CD4-positive, CD25-positive, alpha-beta regulatory T cell (primary cell): Measurements from ENCODE around the gene PAX3. TPM values are rescaled to one million over a fixed set of nuclear protein-coding genes. Genes with fewer than 3 reads are reported as not detected.
"Not testable (repeated sequence)": the region's sequence is repeated elsewhere in the genome, so short reads cannot be mapped to it uniquely, and the experiment has no call there.

Source experiments
- ATAC-seq, 2 donors: fragments of 150-1000 bp; cut with Tn5 transposase; one replicate each; pipeline ENCODE4 v1.10.0; 2021; ENCODE audit warnings: low read depth in 2 of 2, moderate number of reproducible peaks in 2 of 2, moderate library complexity in 1 of 2
- DNase-seq, 3 donors: peaks; one replicate each; pipeline versions ENCODE4 v3.0.0 to v3.0.0-alpha.2; 2012 to 2022; ENCODE audit warnings: mixed read lengths in 1 of 3
- H3K27ac ChIP-seq: one replicate; pipeline ENCODE4 v1.7.0; 2013; ENCODE audit warnings: mild to moderate bottlenecking, low read length; ENCODE audit not compliant: insufficient read depth, poor library complexity, severe bottlenecking
- H3K27me3 ChIP-seq: one replicate; pipeline ENCODE4 v1.7.0; 2013; ENCODE audit warnings: low read length; ENCODE audit not compliant: control insufficient read depth, insufficient read depth
- H3K36me3 ChIP-seq: one replicate; pipeline ENCODE4 v1.7.0; 2013; ENCODE audit warnings: mild to moderate bottlenecking, low read length, moderate library complexity; ENCODE audit not compliant: control insufficient read depth, insufficient read depth
- H3K4me1 ChIP-seq: 2 replicates; pipeline ENCODE4 v1.7.0; 2013; ENCODE audit warnings: mild to moderate bottlenecking, low read length; ENCODE audit not compliant: insufficient read depth, control insufficient read depth, poor library complexity, severe bottlenecking
- H3K4me3 ChIP-seq: one replicate; pipeline ENCODE4 v1.7.0; 2013; ENCODE audit warnings: low read depth, mild to moderate bottlenecking, low read length, moderate library complexity
- H3K9me3 ChIP-seq, 2 experiments: 1 replicate in 1 of 2; 2 replicates in 1 of 2; pipeline ENCODE4 v1.7.0; 2013; ENCODE audit warnings: low read length in 2 of 2, mild to moderate bottlenecking in 1 of 2, moderate library complexity in 1 of 2; ENCODE audit not compliant: control insufficient read depth in 2 of 2
- H3K27ac Mint-ChIP-seq, 3 donors: one replicate each; pipeline ENCODE4 v1.8.0; 2020 to 2022; ENCODE audit warnings: mild to moderate bottlenecking in 3 of 3, mixed read lengths in 3 of 3, moderate library complexity in 2 of 3
- H3K27me3 Mint-ChIP-seq: one replicate; pipeline ENCODE4 v1.8.0; 2022; ENCODE audit warnings: mild to moderate bottlenecking, mixed read lengths
- H3K36me3 Mint-ChIP-seq: one replicate; pipeline ENCODE4 v1.8.0; 2020; ENCODE audit warnings: mixed read lengths
- H3K4me1 Mint-ChIP-seq, 4 donors: one replicate each; pipeline ENCODE4 v1.8.0; 2020 to 2022; ENCODE audit warnings: mixed read lengths in 4 of 4, mild to moderate bottlenecking in 1 of 4
- H3K4me3 Mint-ChIP-seq, 4 donors: one replicate each; pipeline ENCODE4 v1.8.0; 2020 to 2022; ENCODE audit warnings: mild to moderate bottlenecking in 4 of 4, mixed read lengths in 4 of 4, moderate library complexity in 3 of 4
- H3K9me3 Mint-ChIP-seq, 7 donors: one replicate each; pipeline ENCODE4 v1.8.0; 2020 to 2022; ENCODE audit warnings: mixed read lengths in 7 of 7, mild to moderate bottlenecking in 3 of 7, moderate library complexity in 2 of 7
- polyA plus RNA-seq, 4 donors: library from polyadenylated mRNA; unstranded; fragments of 300-500 nt; fragmentation: Illumina TruSeq; gene quantifications; one replicate each; pipeline ENCODE4 v1.2.3, GENCODE V29; 2021
- total RNA-seq: library from RNA; stranded (reverse); gene quantifications from one replicate; pipeline ENCODE4 v1.2.3, GENCODE V29; 2022

PAX3 gene
- total and polyA plus RNA-seq, 5 donors from 2014 or later: not detected

DNA sequence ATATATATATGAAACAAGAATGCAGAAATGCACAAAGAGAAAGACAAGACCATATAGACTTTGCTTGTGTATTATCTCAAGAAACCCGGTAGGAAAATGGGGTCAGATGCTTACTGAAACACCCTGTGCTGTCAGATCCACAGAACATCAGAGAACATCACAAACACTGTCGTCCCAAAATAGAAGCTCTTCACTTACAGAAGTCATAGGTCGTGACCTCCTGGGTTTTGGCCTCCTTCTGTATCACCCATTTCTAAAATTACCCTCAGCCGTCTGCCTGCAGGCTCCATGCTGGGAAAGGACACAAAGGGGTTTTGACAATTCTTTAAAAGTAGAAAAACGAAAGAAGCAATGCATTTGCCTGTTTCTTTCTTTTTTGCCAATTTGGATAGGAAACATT is 137.9 kb downstream of the PAX3 start:
- Mint-ChIP-seq H3K9me3 (peaks cover 0 to 8% (median 2%) of the 10 kb centered on the region in 7 donors), H3K36me3 (no peaks in the 10 kb centered on the region), H3K27me3 (no peaks in the 10 kb centered on the region), H3K27ac (no peak overlapping the region), H3K4me1 (no peaks in the 10 kb centered on the region), H3K4me3 (no peak overlapping the region)
- Histone ChIP-seq H3K4me3 (no peak overlapping the region), H3K9me3 (no peaks in the 10 kb centered on the region), H3K27me3 (no peaks in the 10 kb centered on the region), H3K36me3 (no peaks in the 10 kb centered on the region), H3K4me1 (no peaks in the 10 kb centered on the region), H3K27ac (no peak overlapping the region)
- ATAC-seq (no peak), DNase-seq (no peak)

DNA sequence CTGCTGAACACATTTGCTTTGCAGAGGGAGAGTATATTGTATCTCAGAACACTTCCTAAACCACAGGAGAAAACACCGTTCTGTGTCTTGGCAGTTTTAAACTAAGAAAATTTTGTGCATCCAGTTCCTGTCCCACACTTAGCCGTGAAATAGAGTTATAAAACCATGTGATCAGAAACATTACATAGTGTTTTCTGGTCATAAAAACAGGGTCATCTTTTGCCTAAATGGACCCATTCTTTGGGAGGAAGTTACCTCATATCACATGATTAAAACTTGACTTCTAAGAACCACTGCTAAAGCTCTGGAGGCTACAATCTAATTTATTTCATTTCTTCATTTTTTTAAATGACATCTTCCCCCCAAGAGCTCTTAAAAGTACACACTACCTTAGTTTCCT is 138.7 kb downstream of the PAX3 start:
- DNase-seq: no peak
- Mint-ChIP-seq H3K9me3 (peaks cover 0 to 8% (median 0%) of the 10 kb centered on the region in 7 donors), H3K36me3 (no peaks in the 10 kb centered on the region), H3K27me3 (no peaks in the 10 kb centered on the region), H3K4me3 (no peak overlapping the region), H3K4me1 (no peaks in the 10 kb centered on the region), H3K27ac (no peak overlapping the region)
- Histone ChIP-seq H3K27ac (no peak overlapping the region), H3K4me3 (no peak overlapping the region), H3K4me1 (no peaks in the 10 kb centered on the region), H3K36me3 (no peaks in the 10 kb centered on the region), H3K27me3 (no peaks in the 10 kb centered on the region), H3K9me3 (no peaks in the 10 kb centered on the region)
- no peak for ATAC-seq

DNA sequence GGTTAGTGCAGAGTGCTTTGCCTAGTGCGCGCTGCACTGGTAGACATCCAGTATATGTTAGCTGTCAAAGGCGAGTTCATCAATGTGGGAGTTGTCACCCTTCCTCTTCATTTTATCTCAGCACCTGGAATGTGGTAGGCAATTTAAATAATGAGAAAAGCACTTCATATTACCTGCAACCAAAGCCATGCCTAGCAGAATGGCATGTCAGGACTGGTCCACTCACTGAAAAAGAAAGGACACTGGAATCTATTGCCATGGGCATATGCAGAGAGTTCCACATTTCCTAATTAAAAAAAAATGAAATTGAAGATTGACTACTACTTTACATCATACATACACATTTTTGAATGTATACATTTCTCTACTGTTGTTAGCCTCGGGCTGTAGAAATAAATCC is 139.6 kb downstream of the PAX3 start:
- Histone ChIP-seq H3K27me3 (no peaks in the 10 kb centered on the region), H3K4me1 (no peaks in the 10 kb centered on the region), H3K9me3 (no peaks in the 10 kb centered on the region), H3K4me3 (no peak overlapping the region), H3K36me3 (no peaks in the 10 kb centered on the region), H3K27ac (no peak overlapping the region)
- DNase-seq (no peak), ATAC-seq (no peak)
- H3K36me3 Mint-ChIP-seq: no peaks in the 10 kb centered on the region
- H3K4me1 Mint-ChIP-seq: no peaks in the 10 kb centered on the region
- no peak overlapping the region for H3K27ac Mint-ChIP-seq
- H3K9me3 Mint-ChIP-seq: peaks cover 0 to 7% (median 0%) of the 10 kb centered on the region in 7 donors
- no peaks in the 10 kb centered on the region for H3K27me3 Mint-ChIP-seq
- no peak overlapping the region for H3K4me3 Mint-ChIP-seq

DNA sequence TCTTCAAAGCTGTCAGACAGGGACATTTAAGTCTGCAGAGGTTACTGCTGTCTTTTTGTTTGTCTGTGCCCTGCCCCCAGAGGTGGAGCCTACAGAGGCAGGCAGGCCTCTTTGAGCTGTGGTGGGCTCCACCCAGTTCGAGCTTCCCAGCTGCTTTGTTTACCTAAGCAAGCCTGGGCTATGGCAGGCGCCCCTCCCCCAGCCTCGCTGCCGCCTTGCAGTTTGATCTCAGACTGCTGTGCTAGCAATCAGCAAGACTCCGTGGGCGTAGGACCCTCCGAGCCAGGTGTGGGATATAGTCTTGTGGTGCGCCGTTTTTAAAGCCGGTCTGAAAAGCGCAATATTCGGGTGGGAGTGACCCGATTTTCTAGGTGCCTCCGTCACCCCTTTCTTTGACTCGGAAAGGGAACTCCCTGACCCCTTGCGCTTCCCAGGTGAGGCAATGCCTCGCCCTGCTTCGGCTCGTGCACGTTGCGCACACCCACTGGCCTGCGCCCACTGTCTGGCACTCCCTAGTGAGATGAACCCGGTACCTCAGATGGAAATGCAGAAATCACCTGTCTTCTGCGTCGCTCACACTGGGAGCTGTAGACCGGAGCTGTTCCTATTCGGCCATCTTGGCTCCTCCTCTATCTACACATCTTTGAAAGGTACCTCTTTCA is 143.7 kb downstream of the PAX3 start:
- H3K4me1 ChIP-seq, H3K9me3 ChIP-seq, H3K4me1 Mint-ChIP-seq, H3K36me3 ChIP-seq, H3K4me3 ChIP-seq, H3K27me3 ChIP-seq, H3K4me3 Mint-ChIP-seq, H3K27me3 Mint-ChIP-seq, H3K27ac ChIP-seq, ATAC-seq, H3K36me3 Mint-ChIP-seq, H3K27ac Mint-ChIP-seq, DNase-seq, H3K9me3 Mint-ChIP-seq: not testable (repeated sequence)

Other genes with a start within 250 kb of the PAX3 start
- gene SGPP2, start 125.5 kb upstream of the PAX3 start, total RNA-seq: 8.3 TPM
- gene SGPP2, start 125.5 kb upstream of the PAX3 start, polyA plus RNA-seq: 1 to 10 TPM; 2.7 to 7.2 (median 3.9) TPM